GM21528 (cell line): Measurements from ENCODE around the gene ATRNL1.

ENCODE experiments used
- ATAC-seq: cut with Tn5 transposase; IDR thresholded peaks from one replicate; pipeline ENCODE4 v1.9.1; 2021; ENCODE audit warnings: mild to moderate bottlenecking, moderate library complexity; ENCODE audit not compliant: unreplicated experiment, low FRiP score

Gene ATRNL1

DNA sequence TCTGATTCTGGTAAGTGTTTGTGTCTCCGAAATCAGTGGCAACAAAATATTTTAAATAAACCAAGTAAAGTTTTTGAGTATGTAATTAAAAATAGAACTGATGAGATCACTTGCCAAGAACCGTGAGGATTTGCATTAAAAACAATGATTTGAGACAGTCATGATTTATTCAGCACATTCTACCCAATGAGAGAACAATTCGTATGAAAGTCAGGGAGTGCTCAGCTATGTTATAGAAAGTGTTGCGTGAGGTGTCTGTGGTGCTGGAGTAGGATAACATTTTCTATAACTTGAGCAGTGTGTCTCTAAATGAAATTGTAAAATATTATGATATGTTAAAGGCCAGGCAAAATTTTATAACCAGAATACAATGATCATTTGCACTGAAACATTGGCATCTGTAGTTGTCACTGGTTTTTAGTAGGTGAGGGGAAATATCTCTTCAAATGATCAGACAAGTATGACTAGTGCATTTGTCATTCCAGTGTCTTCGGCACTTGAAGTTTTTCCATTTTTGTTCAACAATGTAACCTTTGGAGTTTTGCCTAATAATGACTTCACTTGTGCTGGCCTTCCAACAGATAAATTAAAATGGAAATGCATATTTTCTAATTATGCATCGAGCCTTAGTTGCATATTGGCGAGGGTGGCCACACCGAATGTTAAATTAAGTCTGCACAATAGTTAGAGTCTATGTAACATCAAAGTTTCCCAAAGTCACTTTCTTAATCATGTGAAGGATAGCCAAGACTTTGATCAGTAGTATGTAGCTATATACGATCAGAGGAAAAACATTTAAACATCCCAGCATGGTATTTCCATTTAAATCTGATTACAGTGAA, 844.0 kb downstream of the ATRNL1 start:
- ATAC-seq: no peak

DNA sequence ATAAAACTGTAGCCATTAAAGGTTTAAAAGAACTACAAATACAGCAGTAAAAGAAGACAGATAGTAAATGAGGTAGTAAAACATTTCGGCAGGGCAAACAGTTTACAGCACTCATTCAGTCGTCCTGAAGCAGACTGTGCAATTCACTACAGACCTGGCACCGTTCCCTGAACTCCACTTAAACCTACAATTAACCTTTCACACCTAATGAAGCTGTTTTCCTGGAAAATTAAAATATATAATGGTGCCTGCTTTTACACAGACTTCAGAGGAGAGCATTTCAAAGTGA, 844.5 kb downstream of the ATRNL1 start:
- ATAC-seq: no peak

DNA sequence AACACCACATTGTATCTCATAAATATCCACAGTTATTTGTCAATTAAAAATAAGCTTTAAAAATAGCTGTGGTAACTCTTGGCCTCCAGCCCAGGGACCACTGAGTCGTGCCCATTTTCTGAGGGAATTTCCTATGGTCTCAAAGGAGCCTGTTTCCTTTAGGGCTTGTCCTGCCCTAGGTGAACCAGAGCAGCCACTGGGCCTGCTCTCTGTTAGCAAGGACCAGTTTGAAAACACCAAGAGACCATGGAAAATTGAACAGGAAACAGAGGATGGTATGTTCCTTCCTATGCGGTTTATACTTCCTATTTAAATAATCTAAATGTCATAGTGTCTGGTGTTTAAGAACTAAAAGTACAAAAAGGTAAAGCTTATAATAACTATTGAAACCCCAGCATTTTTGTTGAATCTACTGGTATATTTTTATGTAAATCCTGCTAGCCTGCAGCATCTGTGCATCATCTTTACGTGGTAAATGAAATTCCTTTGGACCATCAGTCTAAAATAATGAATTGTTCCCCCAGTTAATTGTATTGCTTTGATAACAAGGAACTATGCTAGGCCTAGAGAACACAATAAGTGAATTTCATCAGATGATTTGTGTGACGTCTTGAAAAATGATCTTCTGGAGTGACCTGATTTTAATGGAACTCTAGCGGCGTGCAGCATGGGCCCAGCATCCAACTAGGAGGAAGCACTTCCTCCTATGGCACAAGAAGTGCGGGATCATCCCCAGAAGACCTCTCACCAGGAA, 846.1 kb downstream of the ATRNL1 start:
- no peak for ATAC-seq

DNA sequence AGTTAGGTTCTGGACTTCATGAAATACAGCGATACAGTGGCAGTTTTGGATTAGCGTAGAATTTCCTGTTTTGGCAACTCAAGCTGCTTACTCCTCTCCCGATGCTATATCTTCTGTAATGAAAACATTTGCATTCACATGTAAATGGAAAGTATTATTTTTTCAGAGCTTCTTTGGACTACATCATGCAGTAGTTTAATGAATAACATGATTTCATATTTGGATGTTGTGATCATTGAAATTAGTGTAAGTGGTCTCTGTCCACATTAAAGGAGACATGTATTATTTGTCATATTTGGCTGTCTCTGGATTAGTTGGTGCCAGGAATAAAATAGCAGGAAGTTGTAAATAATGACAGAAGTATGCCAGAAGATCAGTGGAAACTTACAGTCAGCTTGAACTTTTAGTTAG, 848.2 kb downstream of the ATRNL1 start:
- no peak for ATAC-seq

DNA sequence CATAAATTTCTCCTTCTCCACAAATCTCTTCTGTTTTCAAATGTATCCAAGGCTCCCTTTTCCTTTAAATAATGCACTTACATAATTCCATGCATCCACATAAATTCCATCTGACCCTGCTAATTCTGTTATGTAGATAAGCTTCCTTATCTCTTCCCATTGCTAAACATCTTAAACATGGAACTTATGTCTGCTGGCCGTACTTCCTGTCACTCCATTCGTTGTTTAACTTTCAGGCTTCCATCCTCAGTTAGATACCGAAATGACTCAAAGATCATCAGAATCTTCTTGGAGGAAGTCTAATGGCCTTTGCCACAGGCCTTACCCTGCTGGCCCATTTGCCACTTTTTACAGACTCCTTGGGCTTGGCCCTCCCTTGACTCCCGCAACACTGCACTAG, 848.9 kb downstream of the ATRNL1 start:
- no peak for ATAC-seq

DNA sequence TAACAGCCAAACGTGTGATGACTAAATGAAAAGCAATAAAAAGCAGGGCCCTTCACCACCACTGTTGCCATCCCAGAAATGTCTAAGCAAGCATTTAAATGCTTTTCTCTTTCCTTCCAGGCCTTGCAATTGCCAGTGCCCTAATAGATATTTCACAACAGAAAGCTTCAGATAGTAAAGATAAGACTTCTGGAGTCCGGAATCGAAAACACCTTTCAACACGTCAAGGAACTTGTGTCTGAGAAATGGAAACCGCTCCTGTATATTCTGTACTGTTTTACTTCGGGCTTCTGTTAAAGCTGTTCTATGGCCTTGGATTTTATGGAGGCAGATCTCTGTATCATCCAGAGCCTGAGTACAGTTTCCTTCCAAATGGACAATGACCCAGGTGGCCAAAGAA, 851.4 kb downstream of the ATRNL1 start:
- ATAC-seq: no peak

DNA sequence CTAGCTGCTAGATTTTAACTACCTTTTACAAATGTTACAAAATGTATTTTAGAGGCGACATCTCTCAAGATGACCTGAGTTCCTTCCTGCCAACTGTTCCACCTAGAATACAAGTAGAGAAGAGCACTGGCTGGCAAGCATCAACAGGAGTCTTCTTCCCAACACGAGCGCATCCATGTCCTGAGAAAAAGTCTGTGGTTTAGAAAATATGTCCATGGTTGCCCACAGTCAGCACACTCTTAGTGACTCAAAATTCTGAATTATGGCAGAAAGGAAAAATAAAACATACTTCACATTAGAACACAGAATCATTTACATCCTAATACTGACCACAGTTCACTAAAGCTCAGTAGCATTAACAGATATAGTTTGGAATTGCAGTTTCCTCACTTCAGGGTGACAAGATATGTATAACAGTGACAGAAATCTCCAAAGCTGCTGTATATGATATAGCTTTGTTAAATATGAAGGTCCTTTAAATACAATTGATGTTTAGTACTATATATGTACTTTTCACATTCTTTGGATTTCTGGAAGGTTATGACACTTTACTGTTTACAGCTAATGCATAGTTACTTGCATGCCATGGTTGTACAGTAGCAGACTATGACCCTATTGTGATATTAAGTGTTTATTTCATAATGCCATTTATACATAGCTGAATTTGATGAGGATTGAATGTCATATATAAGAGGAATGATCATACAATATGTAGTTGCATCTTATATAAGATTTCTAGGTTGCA, 852.7 kb downstream of the ATRNL1 start:
- ATAC-seq: no peak

DNA sequence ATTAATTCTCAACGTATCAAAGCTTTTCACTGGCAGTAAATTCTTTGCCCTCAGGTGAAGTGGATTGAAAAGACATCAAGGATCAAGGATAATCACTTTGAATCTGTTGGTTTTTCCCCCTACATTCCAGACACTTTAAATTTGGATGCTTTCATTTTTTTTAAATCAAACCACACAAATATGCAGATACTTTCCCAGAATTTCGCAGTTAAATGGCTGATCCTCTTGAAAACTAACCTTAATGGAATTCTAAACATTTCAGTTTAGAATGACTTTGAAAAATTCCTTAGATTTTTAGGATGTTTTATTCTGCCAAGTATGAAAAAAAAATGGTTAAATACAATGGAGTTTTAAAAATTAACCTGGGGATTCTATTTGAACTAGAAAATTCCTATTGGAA, 853.9 kb downstream of the ATRNL1 start:
- no peak for ATAC-seq

DNA sequence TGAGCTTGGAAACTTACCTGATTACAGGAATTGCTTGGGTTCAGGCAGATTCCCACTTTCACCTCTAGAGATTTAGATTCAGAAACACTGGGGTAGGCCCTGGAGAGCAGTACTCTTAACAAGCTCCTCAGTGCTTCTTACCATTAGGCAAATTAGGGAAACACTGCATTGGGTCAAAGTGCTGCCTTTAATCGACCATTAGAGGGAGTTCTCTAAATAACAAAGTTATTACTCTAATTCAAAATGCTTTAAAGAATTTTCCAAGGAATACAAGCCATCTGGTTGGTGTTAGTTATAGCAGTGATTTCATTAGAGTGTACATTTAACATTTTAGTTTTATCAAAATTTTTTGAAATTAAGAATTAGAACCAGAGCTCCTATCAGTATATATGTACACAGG, 855.3 kb downstream of the ATRNL1 start:
- ATAC-seq: no peak

DNA sequence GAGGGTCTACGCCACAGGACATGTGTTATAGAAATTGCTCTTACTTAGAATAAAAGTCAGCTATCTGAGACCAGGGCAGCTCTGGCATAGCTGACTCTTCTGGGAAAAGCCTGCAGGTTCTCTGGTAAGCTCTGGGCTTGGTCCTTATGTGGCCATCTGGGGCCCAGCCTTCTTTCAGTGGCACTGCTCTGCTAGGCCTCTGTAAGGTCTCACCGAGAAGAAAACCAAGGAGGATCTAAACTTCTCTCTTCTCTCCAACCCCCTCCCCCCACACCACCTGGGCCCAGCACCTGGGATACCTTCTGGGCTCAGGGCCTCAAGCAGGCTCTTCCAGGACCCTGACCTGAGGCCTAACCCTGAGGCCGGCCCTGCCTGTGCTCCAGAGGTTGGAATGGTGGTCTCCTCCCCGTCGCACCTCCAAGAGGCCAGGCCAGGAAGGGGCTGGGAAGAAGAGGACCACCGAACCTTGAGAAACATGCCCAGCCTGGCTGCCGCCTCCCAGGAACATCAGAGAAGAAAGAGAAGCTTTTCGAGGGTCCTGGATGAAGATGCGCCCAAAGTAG, 856.2 kb downstream of the ATRNL1 start:
- ATAC-seq: no peak

DNA sequence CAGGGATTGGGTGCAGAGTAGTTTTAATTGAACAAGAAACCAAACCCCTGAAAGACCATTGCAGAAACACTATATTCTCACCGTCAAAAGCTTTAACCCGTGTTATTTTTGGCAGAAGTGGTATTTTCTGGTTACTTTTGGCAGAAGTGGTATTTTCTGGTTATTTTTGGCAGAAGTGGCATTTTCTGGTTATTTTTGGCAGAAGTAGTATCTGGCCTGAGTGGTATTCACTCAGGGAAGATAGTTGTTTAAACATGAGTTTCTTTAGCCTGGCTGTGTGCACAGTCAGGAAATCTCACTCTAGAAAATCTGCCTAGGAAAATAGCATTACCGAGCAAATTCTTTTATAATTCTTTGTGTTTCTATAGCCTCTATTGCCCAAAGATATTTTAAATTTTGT, 857.2 kb downstream of the ATRNL1 start:
- ATAC-seq: no peak

DNA sequence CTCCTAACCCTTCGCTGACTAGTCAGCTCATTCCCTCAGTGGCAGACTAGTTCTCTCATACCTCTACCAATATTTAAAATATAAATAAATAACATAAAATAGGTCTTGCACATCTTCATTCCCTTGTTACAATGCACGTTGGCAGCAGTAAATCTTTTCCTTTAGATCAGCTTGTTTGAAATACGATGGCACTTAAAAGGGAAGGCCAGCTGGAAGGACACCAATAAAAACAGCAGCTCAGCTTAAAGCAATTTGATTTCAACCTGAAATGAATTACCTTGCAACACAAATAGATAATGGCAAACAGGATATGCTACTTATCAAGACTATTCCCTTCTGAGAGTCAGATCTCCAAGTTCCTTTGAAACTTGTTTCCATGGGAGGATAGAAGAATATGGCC, 858.1 kb downstream of the ATRNL1 start:
- ATAC-seq: no peak

DNA sequence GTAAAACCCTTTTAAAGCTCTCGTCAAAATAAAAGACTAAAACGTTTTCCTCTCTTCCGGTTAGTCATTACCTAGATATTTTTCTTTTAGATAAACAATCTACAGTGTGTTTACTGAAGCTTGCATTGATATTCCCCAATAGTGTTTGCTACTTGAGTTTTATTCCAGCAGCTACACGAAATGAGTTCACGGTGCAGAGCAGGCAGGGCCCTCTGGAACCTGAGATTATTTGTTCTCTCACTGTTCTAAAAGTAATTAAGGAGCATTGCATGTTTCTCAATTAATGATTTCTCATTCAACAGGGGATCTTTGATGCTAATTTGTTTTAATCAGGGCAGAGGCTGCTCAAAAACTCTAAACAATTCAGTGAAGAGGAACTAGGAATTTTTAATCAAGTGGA, 860.1 kb downstream of the ATRNL1 start:
- no peak for ATAC-seq

DNA sequence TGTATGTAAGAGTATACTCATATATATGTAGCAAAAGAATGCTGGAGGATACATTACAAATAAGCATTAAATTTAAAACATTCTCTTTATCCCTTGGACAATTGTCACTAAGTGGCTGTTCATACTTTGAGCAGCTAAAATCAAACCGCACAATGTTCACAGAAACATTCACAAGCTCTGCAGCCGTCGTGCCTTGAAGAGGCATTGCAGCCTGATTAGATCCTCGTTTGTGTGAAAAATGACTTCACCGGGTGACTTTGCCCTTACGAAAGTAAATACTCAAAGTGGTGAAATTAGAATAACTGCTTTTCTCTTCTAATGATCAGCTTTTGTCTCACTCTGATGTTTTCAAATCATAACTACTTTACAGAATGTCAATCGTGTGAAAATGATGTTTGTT, 860.8 kb downstream of the ATRNL1 start:
- ATAC-seq: no peak

DNA sequence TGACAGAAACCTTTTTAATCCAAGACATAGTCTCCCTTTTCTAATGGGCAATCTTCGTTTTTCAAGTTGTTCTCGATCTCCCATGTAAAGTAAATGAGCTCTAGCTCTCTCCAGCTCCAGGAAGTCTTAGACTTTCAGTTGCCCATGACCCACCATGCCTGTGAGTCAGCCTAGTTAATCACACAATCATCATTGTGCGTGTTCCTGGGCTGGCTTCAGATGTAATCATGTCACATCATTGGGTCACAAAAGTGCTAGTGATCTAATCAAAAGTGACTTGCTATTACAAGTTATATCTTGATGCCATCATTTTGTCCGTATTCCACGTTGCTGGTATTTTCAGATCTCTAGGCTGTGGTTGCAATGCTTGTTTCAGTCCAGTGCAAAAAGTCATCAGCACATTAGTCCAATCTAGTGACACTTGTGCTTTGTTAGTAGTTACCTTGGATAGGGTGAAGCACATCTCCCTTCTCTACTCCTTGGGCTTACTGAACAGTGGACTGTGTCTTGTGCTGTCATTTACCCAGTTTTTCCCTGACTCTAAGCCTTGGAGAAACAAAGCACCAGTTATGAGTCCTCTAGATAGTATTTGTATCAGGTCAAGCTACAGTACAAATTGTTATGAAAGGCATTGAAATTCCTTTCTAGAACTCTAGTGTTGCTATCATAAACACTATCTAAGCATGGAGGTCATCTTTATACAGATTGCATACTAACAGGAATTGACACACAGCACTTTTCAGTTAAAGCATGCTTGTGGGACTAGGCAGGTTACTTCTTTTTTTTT, 863.3 kb downstream of the ATRNL1 start:
- ATAC-seq: no peak

DNA sequence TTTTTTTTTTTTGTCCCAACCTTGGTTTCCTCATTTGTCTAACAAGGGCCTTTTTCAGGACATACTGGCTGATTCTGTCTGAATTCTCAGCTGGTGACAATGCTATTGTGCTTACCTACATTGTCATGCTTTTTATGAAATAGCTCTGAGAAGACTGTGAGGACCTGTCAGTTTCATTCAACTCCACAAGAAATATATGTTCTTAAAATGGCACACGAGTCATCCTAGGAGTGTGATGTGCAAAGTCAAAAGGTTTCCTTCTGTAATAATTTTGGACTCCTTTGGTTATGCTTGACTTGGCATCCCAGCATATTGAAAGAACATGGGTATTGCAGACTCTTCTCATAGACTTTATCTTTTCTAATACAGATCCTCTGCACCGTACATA, 863.8 kb downstream of the ATRNL1 start:
- no peak for ATAC-seq

DNA sequence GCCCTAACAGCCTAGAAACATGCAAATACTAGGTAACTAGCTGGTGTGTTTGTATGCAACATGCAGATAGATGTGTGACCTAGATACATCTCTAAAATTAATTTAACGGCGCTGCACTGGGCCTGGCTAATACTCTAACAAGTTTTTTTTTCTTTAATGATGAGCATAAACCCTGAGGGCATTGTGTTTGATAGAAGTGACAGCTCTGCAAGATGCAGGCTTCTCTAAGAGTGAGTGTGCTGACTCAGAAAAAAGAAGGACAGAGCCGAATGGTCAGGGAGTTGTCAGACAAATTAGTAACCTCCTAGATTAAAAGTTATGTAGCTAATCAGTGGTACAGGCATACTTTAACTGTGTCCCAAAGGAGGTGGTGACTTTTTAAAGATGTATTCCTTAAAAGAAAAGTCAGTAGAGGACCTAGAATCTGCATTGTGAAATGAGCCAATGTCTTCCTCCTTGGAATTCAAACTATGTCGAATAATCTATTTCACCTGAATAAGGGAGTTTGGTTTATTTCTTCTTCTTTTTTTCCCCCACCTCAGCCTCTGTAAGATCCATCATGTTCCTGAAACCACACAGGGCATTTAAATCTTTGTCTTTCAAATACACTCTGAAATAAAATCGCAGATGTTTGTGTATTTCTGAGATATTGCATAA, 864.7 kb downstream of the ATRNL1 start:
- no peak for ATAC-seq

DNA sequence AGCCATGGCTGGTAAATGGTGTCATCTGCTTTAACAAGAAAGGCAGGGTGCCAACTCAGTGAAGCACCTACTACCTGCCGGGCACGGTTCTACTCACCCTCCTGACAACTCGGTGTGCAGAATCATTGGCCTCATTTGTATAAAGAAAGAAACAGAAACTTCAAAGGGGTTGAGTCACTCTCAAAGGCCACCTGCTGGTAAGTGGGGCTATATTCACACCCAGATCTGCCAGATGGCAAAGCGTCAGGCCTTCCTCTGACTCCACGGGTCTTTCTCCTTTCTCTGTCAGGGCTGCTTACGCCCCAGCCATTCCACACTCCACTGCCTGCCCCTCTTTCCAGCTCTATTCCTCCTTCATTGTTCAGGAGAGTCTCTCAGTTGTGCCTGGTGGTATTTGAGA, 870.7 kb downstream of the ATRNL1 start:
- ATAC-seq: no peak

DNA sequence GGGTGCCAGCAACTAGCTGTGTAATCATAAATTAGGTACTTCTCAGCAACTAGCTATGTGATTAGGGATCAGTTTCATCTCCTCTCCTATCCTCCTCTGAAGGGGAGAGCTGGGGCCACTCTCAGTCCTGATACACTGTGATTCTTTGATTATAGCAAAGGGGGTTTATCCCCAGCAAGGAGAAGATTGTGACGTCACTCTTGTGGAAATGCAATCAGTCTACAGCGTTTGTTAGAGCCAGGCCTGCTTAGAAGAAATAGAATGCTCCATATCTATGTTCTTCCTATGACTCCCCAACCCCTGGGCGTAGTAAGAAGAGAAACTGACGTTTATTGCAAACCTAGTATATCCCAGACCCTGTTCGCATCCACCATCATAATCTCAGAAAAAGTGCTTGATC, 871.7 kb downstream of the ATRNL1 start:
- ATAC-seq: no peak

DNA sequence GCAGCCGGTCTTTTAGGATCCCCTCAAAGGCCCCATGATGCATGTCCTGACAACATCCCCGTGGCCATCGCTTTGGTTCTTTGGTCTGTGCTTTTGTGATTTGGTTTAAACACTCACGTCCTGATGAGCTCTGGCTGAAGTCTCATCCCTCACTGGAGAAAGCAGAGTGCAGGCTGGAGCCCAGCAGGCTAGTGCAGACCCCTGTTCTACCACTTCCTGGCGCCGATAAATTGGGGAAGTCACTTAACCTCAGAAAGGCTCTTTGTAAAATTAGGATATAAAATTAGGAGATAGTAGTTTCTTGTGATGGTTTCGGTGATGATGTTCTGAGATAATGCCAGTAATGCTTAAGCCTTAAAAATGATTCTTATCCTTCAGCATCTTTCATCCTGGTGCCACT, 872.2 kb downstream of the ATRNL1 start:
- no peak for ATAC-seq
